Thyroid gland (tissue), 4 donors: ENCODE data around the gene MBNL2.

Experiments
- CTCF ChIP-seq, 6 experiments: fragments of 200-600 bp in 3 of 6; fragments of 450-650 bp in 3 of 6; sonication (generic) in 3 of 6; IDR thresholded peaks; one replicate each; pipeline ENCODE4 v1.5.1; 2016 to 2019; ENCODE audit warnings: antibody characterized with exemption in 6 of 6, mild to moderate bottlenecking in 2 of 6, inconsistent platforms in 1 of 6, moderate library complexity in 1 of 6
- POLR2A ChIP-seq, 2 donors: fragments of 450-650 bp; IDR thresholded peaks; one replicate each; pipeline ENCODE4 v1.6.1; 2017; ENCODE audit warnings: antibody characterized with exemption in 2 of 2, mild to moderate bottlenecking in 2 of 2, moderate library complexity in 1 of 2

GRCh38 chr13:97223037-97223710 is 1.0 kb downstream of the MBNL2 start:
- TF ChIP-seq CTCF (IDR thresholded peaks at IDR 0.05) (no peak), POLR2A (IDR thresholded peaks at IDR 0.05) (no peak)
